ENCODE data around the gene DLL3.
"Not testable (repeated sequence)": the region's sequence is repeated elsewhere in the genome, so short reads cannot be mapped to it uniquely, and the experiment has no call there.

DLL3 gene

GRCh38 chr19:39475748-39476147, 23.0 kb upstream of the DLL3 start:
- H3K27me3 Mint-ChIP-seq: no peaks in the 10 kb centered on the region
- peaks cover 22% of the 10 kb centered on the region for H3K4me1 Mint-ChIP-seq
- H3K4me3 Mint-ChIP-seq: no peak overlapping the region
- ATAC-seq: no peak
- H3K36me3 Mint-ChIP-seq: peaks cover 57% of the 10 kb centered on the region
- no peaks in the 10 kb centered on the region for H3K9me3 Mint-ChIP-seq
- H3K27ac Mint-ChIP-seq: no peak overlapping the region

GRCh38 chr19:39479319-39479801, 19.4 kb upstream of the DLL3 start:
- not testable (repeated sequence) for ATAC-seq, H3K27ac Mint-ChIP-seq, H3K27me3 Mint-ChIP-seq, H3K9me3 Mint-ChIP-seq
- H3K4me1 Mint-ChIP-seq: peaks cover 24% of the 10 kb centered on the region
- H3K36me3 Mint-ChIP-seq: peaks cover 41% of the 10 kb centered on the region
- H3K4me3 Mint-ChIP-seq: peak overlapping the region; percentile 90

GRCh38 chr19:39479916-39480315, 18.8 kb upstream of the DLL3 start:
- Mint-ChIP-seq H3K9me3 (no peaks in the 10 kb centered on the region), H3K27me3 (no peaks in the 10 kb centered on the region), H3K27ac (peak overlapping the region; percentile 91), H3K4me1 (peaks cover 24% of the 10 kb centered on the region), H3K4me3 (peak overlapping the region; percentile 90), H3K36me3 (peaks cover 35% of the 10 kb centered on the region)
- no peak for ATAC-seq

GRCh38 chr19:39480337-39481228, 18.2 kb upstream of the DLL3 start, which contains the start of gene TIMM50:
Gene TIMM50 (plus strand): TSS chr19:39480838. CDS start chr19:39480854, 16 bp downstream.
- H3K4me3 Mint-ChIP-seq: peak within 1 kb of the TSS; percentile 90
- peak within 1 kb of the TSS; percentile 91 for H3K27ac Mint-ChIP-seq
- peaks cover 24% of the 10 kb centered on the region for H3K4me1 Mint-ChIP-seq
- ATAC-seq: peak; percentile 98
- H3K36me3 Mint-ChIP-seq: peaks cover 32% of the 10 kb centered on the region
- H3K9me3 Mint-ChIP-seq: no peaks in the 10 kb centered on the region
- no peaks in the 10 kb centered on the region for H3K27me3 Mint-ChIP-seq

GRCh38 chr19:39481229-39481545, 17.6 kb upstream of the DLL3 start:
- Mint-ChIP-seq H3K9me3 (no peaks in the 10 kb centered on the region), H3K4me1 (peaks cover 24% of the 10 kb centered on the region), H3K27ac (peak overlapping the region; percentile 91), H3K4me3 (peak overlapping the region; percentile 90), H3K36me3 (peaks cover 30% of the 10 kb centered on the region), H3K27me3 (no peaks in the 10 kb centered on the region)
- ATAC-seq: no peak

- H3K27me3 Mint-ChIP-seq: no peaks in the 10 kb centered on the region
- no peaks in the 10 kb centered on the region for H3K9me3 Mint-ChIP-seq
- peak overlapping the region; percentile 90 for H3K4me3 Mint-ChIP-seq
- peaks cover 24% of the 10 kb centered on the region for H3K4me1 Mint-ChIP-seq
- H3K27ac Mint-ChIP-seq: peak overlapping the region; percentile 91
- H3K36me3 Mint-ChIP-seq: peaks cover 30% of the 10 kb centered on the region
- no peak for ATAC-seq
Measured at GRCh38 chr19:39481676-39482075, 17.1 kb upstream of the DLL3 start.

GRCh38 chr19:39483141-39483540, 15.6 kb upstream of the DLL3 start:
- H3K36me3 Mint-ChIP-seq: peaks cover 31% of the 10 kb centered on the region
- no peak overlapping the region for H3K27ac Mint-ChIP-seq
- no peaks in the 10 kb centered on the region for H3K27me3 Mint-ChIP-seq
- H3K9me3 Mint-ChIP-seq: no peaks in the 10 kb centered on the region
- peaks cover 24% of the 10 kb centered on the region for H3K4me1 Mint-ChIP-seq
- H3K4me3 Mint-ChIP-seq: no peak overlapping the region
- no peak for ATAC-seq

- ATAC-seq: no peak
- no peaks in the 10 kb centered on the region for H3K27me3 Mint-ChIP-seq
- no peak overlapping the region for H3K4me3 Mint-ChIP-seq
- H3K27ac Mint-ChIP-seq: no peak overlapping the region
- peaks cover 41% of the 10 kb centered on the region for H3K36me3 Mint-ChIP-seq
- no peaks in the 10 kb centered on the region for H3K4me1 Mint-ChIP-seq
- H3K9me3 Mint-ChIP-seq: no peaks in the 10 kb centered on the region
Measured at GRCh38 chr19:39489756-39490155, 9.0 kb upstream of the DLL3 start.

- no peaks in the 10 kb centered on the region for H3K4me1 Mint-ChIP-seq
- H3K9me3 Mint-ChIP-seq: no peaks in the 10 kb centered on the region
- H3K27ac Mint-ChIP-seq: no peak overlapping the region
- H3K36me3 Mint-ChIP-seq: peaks cover 25% of the 10 kb centered on the region
- no peak for ATAC-seq
- H3K4me3 Mint-ChIP-seq: no peak overlapping the region
- no peaks in the 10 kb centered on the region for H3K27me3 Mint-ChIP-seq
Measured at GRCh38 chr19:39492225-39492624, 6.5 kb upstream of the DLL3 start.

- Mint-ChIP-seq H3K4me3 (no peak overlapping the region), H3K4me1 (peaks cover 3% of the 10 kb centered on the region), H3K9me3 (no peaks in the 10 kb centered on the region), H3K36me3 (peaks cover 23% of the 10 kb centered on the region), H3K27ac (no peak overlapping the region), H3K27me3 (peaks cover 1% of the 10 kb centered on the region)
- no peak for ATAC-seq
Measured at GRCh38 chr19:39492788-39493187, 6.0 kb upstream of the DLL3 start.

- no peaks in the 10 kb centered on the region for H3K9me3 Mint-ChIP-seq
- no peak overlapping the region for H3K4me3 Mint-ChIP-seq
- peaks cover 19% of the 10 kb centered on the region for H3K27me3 Mint-ChIP-seq
- H3K36me3 Mint-ChIP-seq: peaks cover 7% of the 10 kb centered on the region
- no peak for ATAC-seq
- H3K27ac Mint-ChIP-seq: no peak overlapping the region
- H3K4me1 Mint-ChIP-seq: peaks cover 22% of the 10 kb centered on the region
Measured at GRCh38 chr19:39494661-39495060, 4.1 kb upstream of the DLL3 start.

- H3K36me3 Mint-ChIP-seq: no peaks in the 10 kb centered on the region
- H3K27me3 Mint-ChIP-seq: peaks cover 31% of the 10 kb centered on the region
- no peaks in the 10 kb centered on the region for H3K9me3 Mint-ChIP-seq
- peaks cover 26% of the 10 kb centered on the region for H3K4me1 Mint-ChIP-seq
- ATAC-seq: no peak
- no peak overlapping the region for H3K4me3 Mint-ChIP-seq
- no peak overlapping the region for H3K27ac Mint-ChIP-seq
Measured at GRCh38 chr19:39496063-39496462, 2.7 kb upstream of the DLL3 start.

- no peaks in the 10 kb centered on the region for H3K36me3 Mint-ChIP-seq
- H3K27ac Mint-ChIP-seq: no peak overlapping the region
Measured at GRCh38 chr19:39497701-39497995, 1.1 kb upstream of the DLL3 start.

GRCh38 chr19:39497996-39498797, 550 bp upstream of the DLL3 start:
- Mint-ChIP-seq H3K27me3 (peaks cover 35% of the 10 kb centered on the region), H3K9me3 (no peaks in the 10 kb centered on the region), H3K4me3 (peak overlapping the region; percentile 61), H3K4me1 (peaks cover 28% of the 10 kb centered on the region), H3K36me3 (no peaks in the 10 kb centered on the region), H3K27ac (peak overlapping the region; percentile 40)
- peak; percentile 62 for ATAC-seq

More at GRCh38 chr19:39497701-39497995, 1.1 kb upstream of the DLL3 start:
- Mint-ChIP-seq H3K4me3 (no peak overlapping the region), H3K27me3 (peaks cover 31% of the 10 kb centered on the region), H3K4me1 (peaks cover 26% of the 10 kb centered on the region), H3K9me3 (no peaks in the 10 kb centered on the region)
- ATAC-seq: no peak

- H3K27me3 Mint-ChIP-seq: peaks cover 52% of the 10 kb centered on the region
- no peak for ATAC-seq
Measured at GRCh38 chr19:39499932-39500331, 1.2 kb downstream of the DLL3 start.

More at GRCh38 chr19:39499932-39500331, 1.2 kb downstream of the DLL3 start:
- Mint-ChIP-seq H3K27ac (peak overlapping the region; percentile 27), H3K4me3 (peak overlapping the region; percentile 35), H3K9me3 (no peaks in the 10 kb centered on the region), H3K4me1 (peaks cover 36% of the 10 kb centered on the region), H3K36me3 (no peaks in the 10 kb centered on the region)

All from stimulated activated memory B cell treated with anti-CD40 and anti-IgM and Interleukin-4, amounts not matched to agents 10 μg/mL and 1 μg/mL and 100 μg/mL, for 72 hours (primary cell).